Mesendoderm (in vitro differentiated cells): ENCODE measurements around the gene ATG9A.
A peak's percentile ranks its signal among the peaks of the same experiment; 100 is the strongest.

Source experiments
- DNase-seq: peaks from one replicate; pipeline ENCODE4 v3.0.0; 2013
- H2AK5ac ChIP-seq: 2 replicates; pipeline ENCODE4 v1.6.1; 2013; ENCODE audit warnings: low read length, inconsistent platforms
- H2BK120ac ChIP-seq: 2 replicates; pipeline ENCODE4 v1.6.1; 2013; ENCODE audit warnings: low read depth, mild to moderate bottlenecking, low read length, moderate library complexity, mixed read lengths
- H2BK15ac ChIP-seq: replicated peaks from 2 replicates; pipeline ENCODE4 v1.6.1; 2013; ENCODE audit warnings: low read depth, mild to moderate bottlenecking, moderate library complexity
- H2BK5ac ChIP-seq: 2 replicates; pipeline ENCODE4 v1.6.1; 2013; ENCODE audit warnings: low read length, inconsistent platforms
- H3K18ac ChIP-seq: 2 replicates; pipeline ENCODE4 v1.6.1; 2013; ENCODE audit warnings: mild to moderate bottlenecking, low read length, mixed read lengths
- H3K23ac ChIP-seq: one replicate; pipeline ENCODE4 v1.6.1; 2013; ENCODE audit warnings: low read length
- H3K27ac ChIP-seq: 2 replicates; pipeline ENCODE4 v1.5.1; 2013; ENCODE audit warnings: low read depth, mild to moderate bottlenecking, inconsistent platforms, low read length, moderate library complexity
- H3K27me3 ChIP-seq: 2 replicates; pipeline ENCODE4 v1.6.1; 2013; ENCODE audit warnings: low read length, control low read depth, mild to moderate bottlenecking, inconsistent platforms; ENCODE audit not compliant: insufficient read depth, poor library complexity
- H3K36me3 ChIP-seq: 2 replicates; pipeline ENCODE4 v1.6.1; 2013; ENCODE audit warnings: low read length, inconsistent platforms; ENCODE audit not compliant: control insufficient read depth, insufficient read depth
- H3K4ac ChIP-seq: one replicate; pipeline ENCODE4 v1.6.1; 2013; ENCODE audit warnings: low read depth, mild to moderate bottlenecking, low read length, moderate library complexity
- H3K4me1 ChIP-seq: 2 replicates; pipeline ENCODE4 v1.6.1; 2013; ENCODE audit warnings: low read depth, low read length, inconsistent platforms; ENCODE audit not compliant: control insufficient read depth
- H3K4me2 ChIP-seq: 2 replicates; pipeline ENCODE4 v1.6.1; 2013; ENCODE audit warnings: low read length
- H3K4me3 ChIP-seq: 2 replicates; pipeline ENCODE4 v1.5.1; 2013; ENCODE audit warnings: mild to moderate bottlenecking, low read length
- H3K56ac ChIP-seq: one replicate; pipeline ENCODE4 v1.6.1; 2013; ENCODE audit warnings: low read length
- H3K79me1 ChIP-seq: 2 replicates; pipeline ENCODE4 v1.6.1; 2013; ENCODE audit warnings: low read length, inconsistent platforms
- H3K79me2 ChIP-seq: 2 replicates; pipeline ENCODE4 v1.6.1; 2013; ENCODE audit warnings: mild to moderate bottlenecking, low read length; ENCODE audit not compliant: control insufficient read depth, insufficient read depth
- H3K9ac ChIP-seq: 2 replicates; pipeline ENCODE4 v1.6.1; 2013; ENCODE audit warnings: low read length, inconsistent platforms
- H4K5ac ChIP-seq: one replicate; pipeline ENCODE4 v1.6.1; 2013; ENCODE audit warnings: low read length
- H4K8ac ChIP-seq: one replicate; pipeline ENCODE4 v1.6.1; 2013; ENCODE audit warnings: low read depth, mild to moderate bottlenecking, control low read depth, low read length, moderate library complexity
- WGBS: extraction: QIAGEN DNeasy Blood & Tissue Kit; methylation state at CpG from one replicate; pipeline ENCODE4 v1.1.7; 2013; ENCODE audit warnings: low lambda C conversion rate, missing lambda C conversion rate; ENCODE audit not compliant: insufficient coverage; ENCODE audit errors: extremely low coverage; 5-methylcytosine and 5-hydroxymethylcytosine counted together

ATG9A gene

GRCh38 chr2:219254590-219255201 is 25.3 kb upstream of the ATG9A start:
- Histone ChIP-seq H3K9ac (no peak overlapping the region), H3K27me3 (peaks cover 16% of the 10 kb centered on the region), H4K5ac (no peak overlapping the region), H2BK5ac (no peak overlapping the region), H2BK120ac (no peak overlapping the region), H3K79me1 (peaks cover 2% of the 10 kb centered on the region), H3K56ac (no peak overlapping the region), H4K8ac (no peak overlapping the region), H3K27ac (no peak overlapping the region), H3K23ac (no peak overlapping the region), H3K36me3 (no peaks in the 10 kb centered on the region), H3K4ac (no peak overlapping the region), H3K79me2 (peaks cover 2% of the 10 kb centered on the region), H3K4me3 (no peak overlapping the region), H3K4me2 (no peak overlapping the region), H3K18ac (no peak overlapping the region), H3K4me1 (peaks cover 5% of the 10 kb centered on the region), H2BK15ac (no peak overlapping the region), H2AK5ac (no peak overlapping the region)
- DNase-seq: no peak
- WGBS: no CpG with 5 or more reads among the region's 12 CpGs

GRCh38 chr2:219253753-219254589 is 24.5 kb upstream of the ATG9A start, which contains the start of gene TUBA4A:
TUBA4A (minus strand) TSS chr2:219253918; CDS start chr2:219253858, 60 bp downstream.
- no CpG with 5 or more reads among the region's 76 CpGs for WGBS
- peaks cover 5% of the 10 kb centered on the region for H3K4me1 ChIP-seq
- H3K79me2 ChIP-seq: peaks cover 2% of the 10 kb centered on the region
- H2AK5ac ChIP-seq: no peak within 1 kb of the TSS
- H3K79me1 ChIP-seq: peaks cover 2% of the 10 kb centered on the region
- H2BK15ac ChIP-seq: no peak within 1 kb of the TSS
- H3K18ac ChIP-seq: peak within 1 kb of the TSS; percentile 34
- H3K27me3 ChIP-seq: peaks cover 16% of the 10 kb centered on the region
- peak within 1 kb of the TSS; percentile 75 for H3K9ac ChIP-seq
- no peaks in the 10 kb centered on the region for H3K36me3 ChIP-seq
- H4K8ac ChIP-seq: no peak within 1 kb of the TSS
- H3K4me3 ChIP-seq: peak within 1 kb of the TSS; percentile 10
- no peak within 1 kb of the TSS for H3K27ac ChIP-seq
- peak within 1 kb of the TSS; percentile 5 for H3K4ac ChIP-seq
- no peak within 1 kb of the TSS for H2BK120ac ChIP-seq
- H2BK5ac ChIP-seq: no peak within 1 kb of the TSS
- peak; percentile 81 for DNase-seq
- H4K5ac ChIP-seq: no peak within 1 kb of the TSS
- peak within 1 kb of the TSS; percentile 87 for H3K56ac ChIP-seq
- H3K4me2 ChIP-seq: peak within 1 kb of the TSS; percentile 75
- no peak within 1 kb of the TSS for H3K23ac ChIP-seq

DNA sequence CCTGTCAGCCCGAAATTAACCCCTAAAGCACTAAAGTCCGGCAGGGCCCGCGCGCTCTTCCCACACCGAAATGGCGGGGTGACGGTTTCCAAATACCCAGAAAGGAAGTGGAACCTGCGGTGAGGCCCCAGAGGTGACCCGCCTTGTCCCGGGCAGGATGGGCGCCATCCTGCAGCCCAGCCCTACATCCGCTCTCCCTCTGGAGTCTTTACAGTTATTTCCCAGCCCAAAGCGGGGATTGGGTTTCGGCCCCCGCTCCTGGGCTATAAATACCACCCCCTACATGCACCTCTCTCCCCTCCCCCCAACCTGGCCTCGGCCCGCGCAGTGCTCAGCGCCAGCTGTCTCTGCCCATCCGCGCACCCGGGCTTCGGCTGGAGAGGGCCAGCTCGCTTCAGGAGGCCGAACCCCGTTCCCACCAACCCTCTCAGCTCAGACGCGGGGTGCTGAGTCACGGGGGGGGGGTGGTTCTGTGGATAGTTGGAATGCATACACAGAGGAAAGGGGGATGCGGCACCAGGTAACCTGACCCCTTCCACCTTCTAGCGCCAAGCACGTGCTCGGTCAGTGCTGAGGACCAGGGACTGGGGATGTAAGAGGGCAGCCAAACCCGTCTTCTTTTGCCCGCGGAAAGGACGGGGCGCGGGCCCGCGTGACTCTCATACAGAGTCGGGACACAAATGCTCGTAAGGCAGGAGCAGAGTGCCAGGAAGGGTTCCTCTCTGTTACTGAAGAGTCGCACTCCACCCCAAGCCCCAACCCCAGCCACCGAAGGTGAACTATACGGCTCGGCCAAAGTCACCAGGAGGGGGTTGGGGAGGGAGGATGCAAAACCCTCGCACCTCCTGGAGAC is 23.7 kb upstream of the ATG9A start, which contains the start of gene TUBA4B:
Gene TUBA4B, plus strand, starts transcription at position 344 of the 853 bp plus-strand sequence. Its CDS starts 165 bp downstream, at position 509.
- Histone ChIP-seq H3K4ac (peak within 1 kb of the TSS; percentile 5), H2BK15ac (no peak within 1 kb of the TSS), H3K56ac (peak within 1 kb of the TSS; percentile 87), H4K8ac (no peak within 1 kb of the TSS), H3K4me3 (peak within 1 kb of the TSS; percentile 10), H3K23ac (peak within 1 kb of the TSS; percentile 80), H3K4me2 (peak within 1 kb of the TSS; percentile 75), H3K27me3 (peaks cover 16% of the 10 kb centered on the region), H2BK120ac (no peak within 1 kb of the TSS), H3K36me3 (no peaks in the 10 kb centered on the region), H4K5ac (no peak within 1 kb of the TSS), H3K27ac (no peak within 1 kb of the TSS), H2BK5ac (peak within 1 kb of the TSS; percentile 50), H2AK5ac (no peak within 1 kb of the TSS), H3K9ac (peak within 1 kb of the TSS; percentile 75), H3K79me2 (peaks cover 2% of the 10 kb centered on the region), H3K18ac (peak within 1 kb of the TSS; percentile 34), H3K79me1 (peaks cover 2% of the 10 kb centered on the region), H3K4me1 (peaks cover 5% of the 10 kb centered on the region)
- no CpG with 5 or more reads among the region's 49 CpGs for WGBS
- DNase-seq: peak; percentile 73

DNA sequence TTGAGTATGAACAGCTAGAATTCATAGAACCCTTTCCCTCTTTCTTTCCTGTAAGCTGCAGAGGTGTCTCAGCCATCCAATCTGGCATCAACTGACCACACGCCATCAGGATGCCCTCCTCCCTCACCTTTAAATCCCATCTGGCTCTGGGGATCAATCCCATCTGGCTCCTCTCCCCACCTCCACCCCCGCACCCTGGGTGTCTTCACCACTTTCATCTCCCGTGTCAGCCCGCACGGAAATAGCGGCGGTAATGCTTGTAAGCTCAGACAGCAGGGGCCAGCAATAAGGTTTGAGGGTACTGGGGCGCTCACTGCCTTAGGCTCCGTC is 23.1 kb upstream of the ATG9A start:
- Histone ChIP-seq H3K18ac (no peak overlapping the region), H3K23ac (no peak overlapping the region), H4K8ac (no peak overlapping the region), H3K27ac (no peak overlapping the region), H3K4me1 (peaks cover 5% of the 10 kb centered on the region), H2BK120ac (no peak overlapping the region), H3K4me2 (peak overlapping the region; percentile 67), H2BK15ac (no peak overlapping the region), H3K4ac (no peak overlapping the region), H3K9ac (peak overlapping the region; percentile 75), H3K27me3 (peaks cover 16% of the 10 kb centered on the region), H3K56ac (peak overlapping the region; percentile 87), H3K79me1 (peaks cover 2% of the 10 kb centered on the region), H4K5ac (no peak overlapping the region), H2AK5ac (no peak overlapping the region), H2BK5ac (no peak overlapping the region), H3K79me2 (peaks cover 2% of the 10 kb centered on the region), H3K36me3 (no peaks in the 10 kb centered on the region), H3K4me3 (peak overlapping the region; percentile 1)
- no peak for DNase-seq
- no CpG with 5 or more reads among the region's 9 CpGs for WGBS

GRCh38 chr2:219252084-219252483 is 22.6 kb upstream of the ATG9A start:
- Histone ChIP-seq H3K79me1 (peaks cover 2% of the 10 kb centered on the region), H3K56ac (no peak overlapping the region), H3K9ac (no peak overlapping the region), H3K27me3 (peaks cover 16% of the 10 kb centered on the region), H4K8ac (no peak overlapping the region), H3K79me2 (peaks cover 2% of the 10 kb centered on the region), H3K27ac (no peak overlapping the region), H2BK5ac (peak overlapping the region; percentile 50), H3K4me1 (peaks cover 5% of the 10 kb centered on the region), H3K4me3 (no peak overlapping the region), H2BK15ac (no peak overlapping the region), H2BK120ac (no peak overlapping the region), H4K5ac (no peak overlapping the region), H2AK5ac (no peak overlapping the region), H3K23ac (peak overlapping the region; percentile 80), H3K18ac (no peak overlapping the region), H3K4ac (no peak overlapping the region), H3K36me3 (no peaks in the 10 kb centered on the region), H3K4me2 (no peak overlapping the region)
- WGBS: no CpG with 5 or more reads among the region's 5 CpGs
- DNase-seq: no peak
